ENCODE data around the gene BPIFB6.
A peak's percentile ranks its signal among the peaks of the same experiment; 100 is the strongest.

The BPIFB6 gene

GRCh38 chr20:33002087-33002808 lies 29.2 kb upstream of the BPIFB6 start:
- Histone ChIP-seq H3F3A (ENCODE audit: low read depth) (no peaks in the 10 kb centered on the region), H4K20me1 (ENCODE audit: insufficient read depth, low read length, poor library complexity, severe bottlenecking) (no peaks in the 10 kb centered on the region), H3K9me3 (ENCODE audit: insufficient read depth, low read depth, low read length) (peaks cover 5% of the 10 kb centered on the region; the same call in 1 of the 2 replicates), H3K27me3 (ENCODE audit: insufficient read depth, low read length, poor library complexity, severe bottlenecking) (no peaks in the 10 kb centered on the region), H3K9ac (ENCODE audit: low read depth, low read length, poor library complexity, severe bottlenecking) (no peak overlapping the region), H2AFZ (ENCODE audit: low read length) (no peak overlapping the region), H3K4me1 (ENCODE audit: insufficient read depth, low read length, poor library complexity, severe bottlenecking) (no peaks in the 10 kb centered on the region), H3K36me3 (ENCODE audit: insufficient read depth, low read length) (no peaks in the 10 kb centered on the region), H3K79me2 (ENCODE audit: insufficient read depth, low read length) (no peaks in the 10 kb centered on the region), H3K4me3 (ENCODE audit: low read length, poor library complexity, severe bottlenecking) (no peak overlapping the region), H3K4me2 (ENCODE audit: low read depth, low read length, poor library complexity, severe bottlenecking) (no peak overlapping the region), H3K9me2 (replicated peaks; ENCODE audit: low read depth, low read length) (no peaks in the 10 kb centered on the region)
- TF ChIP-seq EZH2phosphoT487 (IDR thresholded peaks at IDR 0.05; ENCODE audit: borderline replicate concordance) (no peak), CTCF (conservative IDR thresholded peaks at IDR 0.05; ENCODE audit: low read length) (no peak)

- H3K4me3 ChIP-seq (ENCODE audit: low read length, poor library complexity, severe bottlenecking), result no peak within 1 kb of the TSS
- H3K79me2 ChIP-seq (ENCODE audit: insufficient read depth, low read length), result no peaks in the 10 kb centered on the region
- no peaks in the 10 kb centered on the region for H3K27me3 ChIP-seq (ENCODE audit: insufficient read depth, low read length, poor library complexity, severe bottlenecking)
- H3K4me2 ChIP-seq (ENCODE audit: low read depth, low read length, poor library complexity, severe bottlenecking), result no peak within 1 kb of the TSS
- H3K4me1 ChIP-seq (ENCODE audit: insufficient read depth, low read length, poor library complexity, severe bottlenecking), result no peaks in the 10 kb centered on the region
- H3K36me3 ChIP-seq (ENCODE audit: insufficient read depth, low read length), result no peaks in the 10 kb centered on the region
- no peak within 1 kb of the TSS for H3K9ac ChIP-seq (ENCODE audit: low read depth, low read length, poor library complexity, severe bottlenecking)
- no peaks in the 10 kb centered on the region for H3F3A ChIP-seq (ENCODE audit: low read depth)
- H2AFZ ChIP-seq (ENCODE audit: low read length), result no peak within 1 kb of the TSS
- H4K20me1 ChIP-seq (ENCODE audit: insufficient read depth, low read length, poor library complexity, severe bottlenecking), result no peaks in the 10 kb centered on the region
- peaks cover 5% of the 10 kb centered on the region; the same call in 1 of the 2 replicates for H3K9me3 ChIP-seq (ENCODE audit: insufficient read depth, low read depth, low read length)
- no peaks in the 10 kb centered on the region for H3K9me2 ChIP-seq (replicated peaks; ENCODE audit: low read depth, low read length)
- TF ChIP-seq EZH2phosphoT487 (IDR thresholded peaks at IDR 0.05; ENCODE audit: borderline replicate concordance) (no peak), CTCF (conservative IDR thresholded peaks at IDR 0.05; ENCODE audit: low read length) (no peak)
These were observed 27.2 kb upstream of the BPIFB6 start, which contains the start of gene SUN5 for GRCh38 chr20:33004141-33004751. Gene SUN5 (minus strand): TSS chr20:33004433. CDS start chr20:33004340, 93 bp downstream.

GRCh38 chr20:33005132-33005566 lies 26.3 kb upstream of the BPIFB6 start:
- no peak overlapping the region for H3K4me3 ChIP-seq (ENCODE audit: low read length, poor library complexity, severe bottlenecking)
- no peak overlapping the region for H3K9ac ChIP-seq (ENCODE audit: low read depth, low read length, poor library complexity, severe bottlenecking)
- H3K79me2 ChIP-seq (ENCODE audit: insufficient read depth, low read length), result no peaks in the 10 kb centered on the region
- no peak overlapping the region for H2AFZ ChIP-seq (ENCODE audit: low read length)
- H3K4me2 ChIP-seq (ENCODE audit: low read depth, low read length, poor library complexity, severe bottlenecking), result no peak overlapping the region
- no peaks in the 10 kb centered on the region for H3F3A ChIP-seq (ENCODE audit: low read depth)
- H3K4me1 ChIP-seq (ENCODE audit: insufficient read depth, low read length, poor library complexity, severe bottlenecking), result no peaks in the 10 kb centered on the region
- no peaks in the 10 kb centered on the region for H4K20me1 ChIP-seq (ENCODE audit: insufficient read depth, low read length, poor library complexity, severe bottlenecking)
- H3K9me3 ChIP-seq (ENCODE audit: insufficient read depth, low read depth, low read length), result peaks cover 5% of the 10 kb centered on the region; the same call in 1 of the 2 replicates
- H3K36me3 ChIP-seq (ENCODE audit: insufficient read depth, low read length), result no peaks in the 10 kb centered on the region
- no peaks in the 10 kb centered on the region for H3K9me2 ChIP-seq (replicated peaks; ENCODE audit: low read depth, low read length)
- no peak for TF ChIP-seq EZH2phosphoT487 (IDR thresholded peaks at IDR 0.05; ENCODE audit: borderline replicate concordance)
- TF ChIP-seq CTCF (conservative IDR thresholded peaks at IDR 0.05; ENCODE audit: low read length), result peak; percentile 76
- no peaks in the 10 kb centered on the region for H3K27me3 ChIP-seq (ENCODE audit: insufficient read depth, low read length, poor library complexity, severe bottlenecking)

All from Loucy (cell line).